ENCODE results near the gene ATXN1.

The ATXN1 gene

GRCh38 chr6:16370943-16371342 lies 390.3 kb downstream of the ATXN1 start:
- no peak for FAIRE-seq

DNA sequence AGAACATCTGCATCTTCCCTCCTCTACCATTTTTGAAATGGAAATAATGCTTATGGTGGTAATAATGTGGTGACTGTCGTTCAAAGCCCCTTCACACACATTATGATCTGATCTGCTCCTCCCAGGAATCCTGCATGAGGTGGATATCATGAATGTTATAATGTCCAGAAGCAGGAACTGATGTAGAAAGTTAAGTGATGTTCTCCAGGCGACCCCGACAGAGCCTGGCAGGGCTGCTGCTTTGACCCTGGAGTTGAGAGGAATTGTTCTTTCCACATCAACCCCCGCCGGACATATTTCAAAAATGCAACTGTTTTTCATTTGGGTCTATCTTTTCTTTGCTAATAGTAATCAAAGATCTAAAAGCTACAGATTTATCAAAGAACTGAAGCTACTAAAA lies 391.3 kb downstream of the ATXN1 start:
- no peak for FAIRE-seq

GRCh38 chr6:16369140-16369745 lies 392.0 kb downstream of the ATXN1 start:
- no peak for FAIRE-seq

- no peak for FAIRE-seq
Measured at GRCh38 chr6:16367571-16367970, 393.7 kb downstream of the ATXN1 start.

DNA sequence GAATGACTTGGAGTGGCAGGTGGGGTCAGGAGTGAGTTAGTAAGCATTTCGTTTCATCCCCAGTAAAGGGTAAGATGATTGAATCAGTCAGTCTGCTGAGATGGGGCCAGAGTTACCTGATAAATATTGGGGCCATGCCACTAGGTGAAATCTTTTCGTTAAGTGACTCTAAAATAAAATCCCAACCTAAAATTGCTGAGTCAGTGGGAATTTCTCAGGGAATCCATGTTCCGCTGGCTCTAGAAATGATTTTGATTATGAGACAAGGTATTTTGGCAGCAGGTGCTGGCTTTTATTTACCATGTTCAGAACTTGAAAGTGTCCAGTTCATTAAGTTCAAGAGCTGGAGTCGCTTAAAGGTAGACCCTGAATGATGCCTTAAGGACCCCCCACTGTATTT lies 397.5 kb downstream of the ATXN1 start:
- no peak for FAIRE-seq

- FAIRE-seq = no peak
Measured at GRCh38 chr6:16362819-16363589, 398.3 kb downstream of the ATXN1 start.

GRCh38 chr6:16362296-16362695 lies 399.0 kb downstream of the ATXN1 start:
- FAIRE-seq = no peak

DNA sequence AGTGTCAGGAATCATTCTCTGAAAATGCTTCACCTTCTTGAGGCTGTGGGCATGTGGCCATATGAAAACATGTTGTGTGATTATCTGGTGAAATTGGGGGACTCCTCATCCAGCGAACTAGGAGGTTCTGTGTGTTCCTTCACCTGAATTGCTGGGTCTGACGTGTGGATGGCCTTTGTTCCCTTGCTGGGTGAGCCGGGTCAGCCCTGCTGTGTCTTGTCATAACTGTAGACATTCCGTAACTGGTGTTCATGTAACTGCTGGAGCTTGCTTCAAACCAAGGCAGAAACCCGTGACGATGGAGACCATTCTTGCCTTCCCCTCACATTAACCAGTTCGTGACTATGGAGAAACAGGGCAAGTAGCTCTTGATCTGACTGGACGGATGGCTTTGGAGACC lies 399.4 kb downstream of the ATXN1 start:
- FAIRE-seq = no peak

- no peak for FAIRE-seq
Measured at GRCh38 chr6:16361121-16361520, 400.1 kb downstream of the ATXN1 start.

DNA sequence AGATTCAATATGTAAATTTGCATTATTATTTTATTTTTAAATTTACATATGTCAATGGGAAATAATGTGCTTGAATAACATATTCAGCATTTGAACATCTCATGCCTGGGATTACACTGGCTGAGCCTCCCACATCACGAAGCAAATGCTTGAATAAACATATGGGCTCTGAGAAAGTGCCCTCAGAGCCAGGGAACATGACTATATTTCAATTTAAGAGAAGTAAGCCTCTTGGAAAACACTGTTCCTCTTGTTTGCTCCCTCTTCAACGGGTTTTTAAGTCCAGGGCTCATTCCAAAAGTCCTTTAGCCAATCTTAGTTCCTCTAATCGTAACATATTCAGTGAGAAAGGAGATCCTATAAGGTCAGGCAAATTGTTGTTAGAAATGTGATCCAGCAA lies 400.9 kb downstream of the ATXN1 start:
- no peak for FAIRE-seq

GRCh38 chr6:16359563-16359962 lies 401.7 kb downstream of the ATXN1 start:
- FAIRE-seq = no peak

GRCh38 chr6:16358531-16359138 lies 402.6 kb downstream of the ATXN1 start:
- no peak for FAIRE-seq

DNA sequence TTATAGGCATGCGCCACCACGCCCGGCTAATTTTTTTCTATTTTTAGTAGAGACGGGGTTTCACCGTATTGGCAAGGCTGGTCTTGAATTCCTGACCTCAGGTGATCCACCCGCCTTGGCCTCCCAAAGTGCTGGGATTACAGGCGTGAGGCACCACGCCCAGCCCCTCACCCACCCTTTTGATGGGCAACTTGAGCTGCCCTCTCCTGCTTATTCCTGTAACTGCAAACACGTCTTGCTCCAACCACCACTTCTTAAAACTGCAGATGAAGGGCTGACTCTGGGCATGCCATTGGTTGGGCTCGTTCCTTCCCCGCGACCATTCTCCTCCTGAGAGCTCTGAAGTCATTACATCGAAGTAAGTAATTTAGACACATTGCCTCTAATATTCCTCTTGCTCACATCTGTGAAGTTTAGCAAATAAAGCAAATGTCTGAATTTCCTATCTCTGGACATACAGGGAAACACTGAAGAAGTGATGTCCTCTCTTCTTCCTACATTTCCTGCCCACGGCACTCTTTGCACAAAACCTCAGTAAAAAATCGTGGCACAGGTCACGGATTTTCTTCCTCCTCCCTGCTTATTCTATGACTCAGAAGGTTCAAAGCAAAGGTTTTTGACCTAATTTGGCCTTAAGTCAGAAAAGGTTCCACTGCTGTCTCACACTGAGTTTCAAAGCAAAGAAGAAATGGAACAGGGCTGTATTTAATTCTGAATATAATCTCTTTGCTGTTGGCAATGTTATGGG lies 405.4 kb downstream of the ATXN1 start:
- no peak for FAIRE-seq

DNA sequence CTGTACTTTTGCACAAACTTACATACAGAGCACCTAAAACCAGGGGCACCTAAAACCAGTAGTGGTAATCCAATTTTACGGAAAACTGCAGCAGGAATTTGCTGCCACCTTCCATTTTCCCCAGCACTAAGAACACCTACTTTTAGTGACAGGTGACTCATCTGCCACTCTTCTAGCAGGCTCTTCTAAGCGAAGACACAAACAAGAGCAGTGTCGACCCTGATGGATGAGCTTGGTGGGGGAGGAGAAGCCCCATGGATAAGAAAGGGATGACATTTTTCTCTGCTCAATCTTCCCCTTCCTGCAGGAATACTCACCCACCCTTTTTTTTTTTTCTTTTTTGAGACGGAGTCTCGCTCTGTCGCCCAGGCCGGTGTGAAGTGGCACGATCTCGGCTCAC lies 406.0 kb downstream of the ATXN1 start:
- no peak for FAIRE-seq

DNA sequence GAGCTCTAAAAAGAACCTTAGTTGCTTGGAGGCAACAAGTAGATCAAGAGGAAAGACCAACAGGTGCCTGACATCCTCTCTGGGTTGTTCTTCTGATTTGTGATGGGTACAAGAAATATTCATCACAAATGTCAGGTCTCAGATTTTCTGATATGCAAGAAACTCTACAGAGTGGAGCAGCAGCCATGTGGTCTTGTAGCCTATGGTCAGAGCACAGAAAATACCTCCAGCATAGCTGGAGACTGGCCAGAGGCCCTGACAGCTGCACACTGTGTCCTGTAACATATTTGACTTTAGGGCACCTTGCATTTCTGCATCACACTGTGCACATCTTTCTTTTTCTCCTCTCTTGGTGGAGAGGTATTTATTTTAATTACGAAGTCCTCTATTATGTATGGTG lies 406.6 kb downstream of the ATXN1 start:
- FAIRE-seq = no peak

- FAIRE-seq = no peak
Measured at GRCh38 chr6:16352821-16353438, 408.3 kb downstream of the ATXN1 start.

DNA sequence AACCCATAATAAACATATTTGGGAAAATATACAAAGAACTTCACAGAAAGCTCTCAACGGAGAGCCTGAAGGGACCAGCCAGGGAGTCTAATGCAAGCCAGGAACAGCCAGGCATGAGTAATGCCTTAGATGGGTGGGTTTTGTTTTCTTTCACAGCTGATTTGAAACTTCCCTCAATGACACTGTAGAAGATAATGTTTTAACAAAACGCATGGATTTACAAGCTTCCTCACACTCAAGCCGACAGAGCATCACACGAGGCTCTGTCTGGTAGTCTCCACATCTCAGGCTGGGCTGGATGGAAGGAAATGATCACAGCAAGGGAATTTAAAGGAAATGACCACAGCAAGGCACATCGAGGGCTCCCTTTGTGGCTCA lies 409.0 kb downstream of the ATXN1 start:
- no peak for FAIRE-seq

GRCh38 chr6:16349544-16349943 lies 411.7 kb downstream of the ATXN1 start:
- FAIRE-seq = no peak

GRCh38 chr6:16346831-16347230 lies 414.4 kb downstream of the ATXN1 start:
- FAIRE-seq = no peak

GRCh38 chr6:16345449-16346330 lies 415.6 kb downstream of the ATXN1 start:
- no peak for FAIRE-seq

DNA sequence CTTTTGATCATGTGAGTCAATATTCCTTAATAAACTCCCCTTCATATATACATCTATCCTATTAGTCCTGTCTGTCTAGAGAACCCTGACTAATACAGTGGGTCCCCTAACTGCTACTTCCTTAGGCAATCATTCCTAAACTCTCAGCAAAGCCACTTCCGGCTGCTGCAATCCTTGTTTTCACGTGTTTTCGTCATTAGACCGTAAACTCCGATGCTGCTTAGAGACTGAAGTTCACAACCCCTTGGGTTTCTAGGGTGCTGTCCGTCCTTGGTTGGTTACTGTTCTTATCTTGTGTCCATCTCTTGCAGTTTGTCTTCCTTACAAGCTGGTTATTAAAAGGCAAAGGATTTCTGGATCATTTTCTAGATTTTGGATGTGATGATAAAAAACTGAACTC lies 416.5 kb downstream of the ATXN1 start:
- FAIRE-seq = no peak

DNA sequence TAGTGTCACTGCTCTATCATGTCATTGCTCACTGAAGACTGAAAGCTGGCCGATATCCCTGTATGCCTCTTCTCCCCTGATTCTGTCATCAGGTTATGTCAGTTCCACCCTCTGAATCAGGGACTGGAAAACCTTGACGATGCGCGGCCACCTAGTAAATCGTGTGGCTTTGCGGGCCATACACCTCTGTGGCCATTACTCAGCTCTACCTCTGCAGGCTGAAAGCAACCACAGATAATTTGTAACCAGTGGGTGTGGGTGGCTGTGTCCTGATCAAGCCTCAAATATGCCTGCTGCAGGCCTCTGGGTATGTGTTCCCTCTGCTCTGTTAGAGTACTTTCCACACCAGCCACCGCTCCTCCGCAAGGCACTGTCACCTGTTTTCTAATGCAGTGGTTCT lies 417.7 kb downstream of the ATXN1 start:
- no peak for FAIRE-seq
